HL-60/S4 (cell line): ENCODE results near the gene CRACR2B.

Source experiments
- in situ Hi-C: fragments of 300-500 bp; cut with MboI; formaldehyde crosslinking; loops from 2 replicates; pipeline ENCODE4 v1.14.3; 2022; ENCODE audit warnings: low sequenced_read_pairs

CRACR2B gene

GRCh38 chr11:837189-837989 is 9.7 kb downstream of the CRACR2B start:
- in situ Hi-C loops, result no loop called here

- in situ Hi-C loops, result no loop called here
These were observed 10.2 kb downstream of the CRACR2B start for GRCh38 chr11:837990-838307.

GRCh38 chr11:838441-839279 is 10.9 kb downstream of the CRACR2B start:
- in situ Hi-C loops, result no loop called here

DNA sequence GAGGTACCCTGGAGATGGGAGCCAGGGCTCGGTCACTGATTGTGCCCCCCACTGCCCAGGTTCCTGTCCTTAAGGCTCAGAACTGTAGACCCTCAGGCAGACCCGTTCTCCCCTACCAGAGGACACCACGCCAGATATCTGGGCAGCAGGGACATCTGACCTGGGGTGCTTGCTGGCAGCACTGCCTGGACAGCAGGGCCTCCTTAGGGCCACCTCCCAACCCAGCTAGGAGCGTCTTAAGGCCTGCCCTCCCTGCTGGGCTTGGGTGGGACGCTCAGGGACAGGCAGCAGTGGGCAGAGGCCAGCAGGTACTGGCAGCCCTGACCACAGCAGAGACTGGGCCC is 11.5 kb downstream of the CRACR2B start:
- in situ Hi-C loops, result no loop called here

DNA sequence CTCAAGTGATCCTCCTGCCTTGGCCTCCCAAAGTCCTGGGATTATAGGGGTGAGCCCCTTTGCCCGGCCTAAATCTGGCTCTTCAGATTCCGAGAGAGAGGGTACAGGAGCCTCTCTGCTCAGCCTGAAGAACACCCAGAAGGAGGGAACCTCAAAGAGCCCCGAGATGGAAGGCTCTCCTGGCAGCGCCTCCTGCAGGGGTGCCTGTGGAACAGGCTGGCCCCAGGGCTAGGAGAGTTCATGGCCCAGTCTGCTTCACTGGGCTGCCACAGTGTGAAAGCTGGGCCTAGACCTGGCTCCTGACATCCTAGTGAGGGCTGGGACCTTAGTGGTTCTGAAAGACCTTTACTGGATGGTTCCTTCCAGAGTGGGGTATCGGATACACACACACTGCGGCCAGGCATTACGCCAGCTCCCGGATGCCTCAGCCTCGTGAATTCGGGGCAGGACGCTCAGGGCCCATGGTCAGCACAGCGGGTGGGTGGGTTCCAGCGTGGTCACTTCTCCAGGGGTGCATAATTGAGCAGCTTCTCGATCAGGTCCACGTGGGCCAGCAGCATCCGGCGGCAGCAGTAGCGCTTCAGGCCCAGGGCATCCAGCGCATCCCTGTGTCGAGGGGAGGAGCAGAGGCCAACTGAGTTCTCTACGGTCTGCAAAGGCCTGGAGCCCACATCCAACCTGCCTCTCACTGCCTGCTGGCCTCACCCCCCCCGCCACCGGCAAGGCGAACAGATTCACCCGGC is 12.3 kb downstream of the CRACR2B start:
- in situ Hi-C loops, result no loop called here

- in situ Hi-C loops, result no loop called here
These were observed 14.3 kb downstream of the CRACR2B start for GRCh38 chr11:841981-842369.

GRCh38 chr11:842370-843002 is 14.8 kb downstream of the CRACR2B start, which contains the start of the genes POLR2L and TSPAN4:
POLR2L (minus strand) TSS chr11:842529; CDS start chr11:842508, 21 bp downstream.
TSPAN4 (plus strand) TSS chr11:842852; CDS start chr11:850305, 7,453 bp downstream.
- in situ Hi-C loops, result no loop called here

GRCh38 chr11:843086-843734 is 15.5 kb downstream of the CRACR2B start:
- in situ Hi-C loops, result no loop called here

DNA sequence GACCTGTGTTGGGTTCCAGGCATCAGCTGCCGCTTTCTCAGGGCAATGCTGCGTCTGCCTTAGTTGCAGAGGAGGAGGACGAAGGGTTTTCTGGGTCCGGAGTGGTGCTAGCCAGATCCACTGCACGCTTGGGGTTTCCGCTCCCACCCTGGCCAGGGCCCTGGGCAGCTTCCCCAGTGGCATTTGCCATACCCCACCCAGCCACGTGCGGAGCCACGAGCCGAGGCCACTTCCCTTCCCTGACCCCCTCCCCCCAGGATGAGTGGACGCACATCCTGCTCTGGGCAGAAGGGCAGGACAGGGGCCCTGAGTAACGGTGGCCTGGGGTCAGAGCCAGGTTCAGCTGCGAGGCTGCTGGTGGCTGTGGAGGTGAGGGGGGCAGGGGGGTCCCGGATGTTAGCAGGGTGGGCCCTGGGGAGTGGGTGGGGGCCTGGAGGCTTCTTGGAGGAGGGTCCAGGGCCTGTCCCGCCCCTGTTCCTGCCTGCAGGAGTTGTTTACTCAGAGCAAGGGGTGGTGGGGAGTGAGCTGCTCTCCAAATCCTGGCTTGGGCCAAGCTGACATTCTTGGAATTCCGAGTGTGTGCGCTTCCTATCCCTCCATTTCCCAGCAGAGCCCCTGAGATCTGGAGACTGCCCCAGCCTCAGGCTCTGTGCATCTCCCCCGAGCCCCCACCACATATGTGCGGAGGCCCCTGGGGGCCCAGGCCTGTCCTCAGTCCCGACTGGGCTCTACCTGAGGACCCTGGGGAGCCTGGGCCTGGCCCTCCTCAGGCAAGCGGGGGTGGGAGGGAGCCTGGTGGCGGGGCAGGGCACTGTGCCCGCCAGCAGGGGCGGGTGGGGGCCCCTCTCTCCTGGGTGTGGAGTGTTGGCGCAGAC is 16.3 kb downstream of the CRACR2B start:
- in situ Hi-C loops, result no loop called here

GRCh38 chr11:844693-845644 is 17.2 kb downstream of the CRACR2B start:
- in situ Hi-C loops, result no loop called here

DNA sequence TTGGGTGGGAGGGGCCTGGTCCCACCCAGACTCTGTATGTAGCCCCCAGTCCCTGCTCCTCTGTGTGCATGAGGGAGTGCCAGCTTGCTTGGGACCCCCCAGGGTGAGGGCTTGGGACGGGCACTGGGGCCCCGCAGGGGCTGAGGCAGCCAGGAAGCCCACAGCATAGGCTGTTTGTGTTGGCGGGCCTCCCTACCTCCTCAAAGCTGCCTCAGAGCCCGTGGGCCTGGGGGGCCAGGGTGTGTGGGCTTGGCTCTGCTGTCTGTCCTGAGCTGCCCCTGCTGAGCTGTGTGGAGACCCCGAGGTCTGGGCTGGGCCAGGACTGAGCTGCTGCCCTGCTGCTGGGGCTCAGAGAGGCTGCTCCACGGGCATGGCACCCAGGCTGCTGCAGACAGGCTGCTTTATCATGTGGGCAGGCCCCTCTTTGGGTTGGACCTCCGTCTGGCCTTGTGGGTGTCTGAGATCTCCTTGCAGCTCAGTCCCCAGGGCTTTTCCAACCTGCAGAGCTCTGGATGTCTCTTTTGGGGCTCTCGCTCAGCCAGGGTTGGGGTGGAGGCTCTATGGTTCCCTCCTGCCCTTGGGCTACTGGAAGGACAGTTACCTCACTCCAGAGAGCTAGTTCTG is 18.3 kb downstream of the CRACR2B start:
- in situ Hi-C loops, result no loop called here

- in situ Hi-C loops, result no loop called here
These were observed 18.9 kb downstream of the CRACR2B start for GRCh38 chr11:846496-847098.

DNA sequence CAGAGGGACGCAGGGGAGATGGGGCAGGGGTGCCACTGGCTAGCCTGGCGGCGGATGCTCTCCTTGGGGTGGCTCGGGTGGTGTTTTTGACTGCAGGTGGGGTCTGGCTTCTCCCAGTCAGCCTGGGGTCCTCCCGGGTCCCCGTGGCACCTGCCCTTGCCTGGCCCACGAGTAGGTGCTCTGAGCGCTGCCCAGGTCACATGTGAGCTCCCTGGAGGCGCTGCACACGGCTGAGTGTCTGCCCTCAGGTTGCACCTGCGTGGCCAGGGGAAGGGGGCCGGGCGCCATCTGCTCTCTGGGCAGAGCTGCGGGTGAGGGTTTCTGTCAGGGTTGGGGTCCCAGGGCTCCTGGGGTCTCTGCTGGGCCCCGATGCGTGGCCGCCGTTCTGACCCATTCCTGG is 20.2 kb downstream of the CRACR2B start:
- in situ Hi-C loops, result no loop called here

DNA sequence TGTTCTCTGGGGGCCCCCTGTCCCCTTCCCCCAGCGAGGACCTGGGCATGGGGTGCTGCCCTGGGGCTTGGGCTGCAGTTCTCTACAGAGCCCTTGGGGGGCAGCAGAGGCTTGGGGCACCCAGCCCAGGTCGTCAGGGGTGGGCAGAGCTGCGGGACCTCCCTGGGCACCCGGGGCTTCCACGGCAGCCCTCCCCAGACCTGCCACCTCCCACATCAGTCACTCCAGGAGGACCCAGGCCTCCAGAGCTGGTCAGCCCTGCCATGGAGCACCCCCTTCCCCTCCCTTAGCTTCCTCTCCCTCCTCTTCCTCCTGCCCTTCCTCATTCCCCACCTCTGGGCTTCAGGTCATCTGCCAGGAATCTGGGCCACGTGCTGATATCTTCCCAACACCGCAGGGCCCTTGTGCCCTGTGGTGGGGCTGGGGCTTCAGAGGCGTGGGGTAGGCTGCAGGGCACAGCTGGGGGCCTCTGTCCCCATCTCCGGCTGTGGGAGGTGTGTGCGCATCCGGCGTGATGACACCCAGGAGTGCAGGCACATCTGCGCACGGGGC is 20.7 kb downstream of the CRACR2B start:
- in situ Hi-C loops, result no loop called here

- in situ Hi-C loops, result no loop called here
These were observed 21.5 kb downstream of the CRACR2B start for GRCh38 chr11:849104-849824.

- in situ Hi-C loops, result loop anchor here (25.0 kb wide), 1 partner anchor 212 kb away; the partner anchor contains the start of gene MUC2
These were observed 22.4 kb downstream of the CRACR2B start for GRCh38 chr11:849951-850774.
